H1 (cell line): ENCODE measurements around the gene TELO2. TPM values are rescaled to one million over a fixed set of nuclear protein-coding genes. Genes with fewer than 3 reads are reported as not detected.

Experiments used
- CTCF ChIA-PET: fragments of 300-600 bp; sonication (Branson Sonifier 250); formaldehyde crosslinking; loops from one replicate; lab custom pipeline; 2021; ENCODE audit not compliant: partially characterized antibody; lab: Charles Lee
- POLR2A ChIA-PET: fragments of 300-600 bp; sonication (Branson Sonifier 250); formaldehyde crosslinking; loops from one replicate; lab custom pipeline; 2021; ENCODE audit warnings: inconsistent platforms; ENCODE audit not compliant: partially characterized antibody; lab: Charles Lee
- DNase-seq, 2 experiments: peaks; one replicate each; pipeline versions ENCODE4 v3.0.0 to v3.0.0-alpha.2; 2010 to 2022; ENCODE audit warnings: low spot score in 2 of 2, low read depth in 1 of 2, mixed read lengths in 1 of 2
- FAIRE-seq: peaks from 2 replicates; lab custom pipeline; 2011; peaks lifted over from hg19 to GRCh38; lab: Jason Lieb, UNC
- H2AFZ ChIP-seq: 2 replicates; pipeline ENCODE4 v1.8.1; 2012; ENCODE audit warnings: low read length, inconsistent platforms
- H2AK5ac ChIP-seq: 2 replicates; pipeline ENCODE4 v1.6.1; 2013; ENCODE audit warnings: low read depth, low read length
- H2BK120ac ChIP-seq: replicated peaks from 2 replicates; pipeline ENCODE3; 2013; ENCODE audit warnings: low read depth, low read length, inconsistent platforms
- H2BK12ac ChIP-seq: 2 replicates; pipeline ENCODE4 v1.6.1; 2013; ENCODE audit warnings: low read depth, low read length
- H2BK15ac ChIP-seq: 2 replicates; pipeline ENCODE4 v1.6.1; 2013; ENCODE audit warnings: low read length
- H2BK20ac ChIP-seq: 2 replicates; pipeline ENCODE4 v1.6.1; 2013; ENCODE audit warnings: low read length
- H2BK5ac ChIP-seq: 2 replicates; pipeline ENCODE4 v1.6.1; 2013; ENCODE audit warnings: low read depth, low read length
- H3K14ac ChIP-seq: 2 replicates; pipeline ENCODE4 v1.6.1; 2013; ENCODE audit warnings: inconsistent platforms; ENCODE audit not compliant: insufficient read length
- H3K18ac ChIP-seq: 2 replicates; pipeline ENCODE4 v1.6.1; 2013; ENCODE audit warnings: low read length; ENCODE audit errors: extremely low read depth
- H3K23ac ChIP-seq: 2 replicates; pipeline ENCODE4 v1.6.1; 2013; ENCODE audit warnings: inconsistent platforms; ENCODE audit not compliant: insufficient read length
- H3K23me2 ChIP-seq: 2 replicates; pipeline ENCODE4 v1.6.1; 2013; ENCODE audit warnings: low read depth, low read length
- H3K27ac ChIP-seq: 2 replicates; pipeline ENCODE4 v1.6.1; 2011; ENCODE audit warnings: low read depth, low read length, inconsistent platforms
- H3K27me3 ChIP-seq, 4 experiments: replicated peaks in 1 of 4; 1 replicate in 1 of 4; 2 replicates in 3 of 4; pipeline versions ENCODE4 v1.6.1 to v1.8.1; 2011 to 2013; ENCODE audit warnings: low read length in 3 of 4, mild to moderate bottlenecking in 3 of 4, inconsistent platforms in 2 of 4, mixed read lengths in 2 of 4, moderate library complexity in 1 of 4; ENCODE audit not compliant: control insufficient read depth in 3 of 4, insufficient read depth in 3 of 4; ENCODE audit errors: extremely low read depth in 1 of 4
- H3K36me3 ChIP-seq, 4 experiments: 2 replicates each; pipeline versions ENCODE4 v1.6.1 to v1.8.1; 2011 to 2013; ENCODE audit warnings: mild to moderate bottlenecking in 4 of 4, low read length in 3 of 4, moderate library complexity in 2 of 4, control low read depth in 1 of 4, inconsistent platforms in 1 of 4; ENCODE audit not compliant: insufficient read depth in 4 of 4, control insufficient read depth in 2 of 4
- H3K4ac ChIP-seq: replicated peaks from 2 replicates; pipeline ENCODE3; 2013; ENCODE audit warnings: low read length, low read depth, mixed read lengths, inconsistent platforms; ENCODE audit not compliant: insufficient read length
- H3K4me1 ChIP-seq, 4 experiments: replicated peaks in 1 of 4; 1 replicate in 1 of 4; 2 replicates in 3 of 4; pipeline versions ENCODE4 v1.6.1 to v1.8.1; 2011 to 2013; ENCODE audit warnings: low read length in 3 of 4, inconsistent platforms in 2 of 4, mixed read lengths in 1 of 4; ENCODE audit not compliant: insufficient read depth in 4 of 4, control insufficient read depth in 3 of 4
- H3K4me2 ChIP-seq, 2 experiments: 2 replicates each; pipeline versions ENCODE4 v1.6.1 to v1.8.1; 2011 to 2013; ENCODE audit warnings: low read depth in 2 of 2, low read length in 2 of 2, control low read depth in 1 of 2, inconsistent platforms in 1 of 2, mild to moderate bottlenecking in 1 of 2; ENCODE audit not compliant: insufficient read depth in 1 of 2
- H3K4me3 ChIP-seq, 4 experiments: fragments of 200-600, 300-600 bp in 1 of 4; sonication (generic), shearing (Covaris generic), sonication (Bioruptor Twin) in 1 of 4; 2 replicates each; pipeline versions ENCODE4 v1.5.1 to v1.8.1; 2011 to 2016; ENCODE audit warnings: low read length in 4 of 4, low read depth in 3 of 4, control low read depth in 2 of 4, inconsistent platforms in 2 of 4, mild to moderate bottlenecking in 2 of 4, mixed read lengths in 1 of 4, moderate library complexity in 1 of 4; ENCODE audit not compliant: insufficient read depth in 2 of 4; ENCODE audit errors: extremely low read depth in 1 of 4
- H3K56ac ChIP-seq: replicated peaks from 2 replicates; pipeline ENCODE3; 2013; ENCODE audit warnings: low read depth, mild to moderate bottlenecking, mixed read lengths, low read length, inconsistent platforms; ENCODE audit not compliant: insufficient read length
- H3K79me1 ChIP-seq: 2 replicates; pipeline ENCODE4 v1.6.1; 2013; ENCODE audit warnings: low read depth, low read length, control low read depth
- H3K79me2 ChIP-seq, 2 experiments: 2 replicates each; pipeline versions ENCODE4 v1.6.1 to v1.8.1; 2012 to 2013; ENCODE audit warnings: low read length in 2 of 2, mild to moderate bottlenecking in 2 of 2, inconsistent platforms in 1 of 2; ENCODE audit not compliant: insufficient read depth in 2 of 2, control insufficient read depth in 1 of 2
- H3K9ac ChIP-seq, 4 experiments: replicated peaks in 1 of 4; 1 replicate in 1 of 4; 2 replicates in 3 of 4; pipeline versions ENCODE4 v1.6.1 to v1.8.1; 2011 to 2013; ENCODE audit warnings: low read depth in 3 of 4, low read length in 3 of 4, control low read depth in 2 of 4, mild to moderate bottlenecking in 2 of 4, moderate library complexity in 2 of 4, inconsistent platforms in 1 of 4; ENCODE audit errors: extremely low read depth in 1 of 4
- H3K9me3 ChIP-seq, 2 experiments: 2 replicates each; pipeline versions ENCODE4 v1.6.1 to v1.8.1; 2012 to 2013; ENCODE audit warnings: mild to moderate bottlenecking in 2 of 2, moderate library complexity in 2 of 2, control low read depth in 1 of 2, inconsistent platforms in 1 of 2, low read depth in 1 of 2, low read length in 1 of 2, mixed read lengths in 1 of 2; ENCODE audit not compliant: insufficient read depth in 2 of 2
- H4K20me1 ChIP-seq, 2 experiments: replicated peaks in 1 of 2; 2 replicates each; pipeline versions ENCODE3 to v1.8.1; 2011 to 2013; ENCODE audit warnings: inconsistent platforms in 2 of 2, low read length in 2 of 2, mild to moderate bottlenecking in 1 of 2; ENCODE audit not compliant: insufficient read depth in 2 of 2, control insufficient read depth in 1 of 2
- H4K5ac ChIP-seq: 2 replicates; pipeline ENCODE4 v1.6.1; 2013; ENCODE audit warnings: low read length, low read depth, mixed read lengths, inconsistent platforms; ENCODE audit not compliant: insufficient read length
- H4K8ac ChIP-seq: 2 replicates; pipeline ENCODE4 v1.8.0; 2013; ENCODE audit warnings: mild to moderate bottlenecking, moderate library complexity, low read length, inconsistent platforms; ENCODE audit not compliant: insufficient read depth; ENCODE audit errors: extremely low read depth
- H4K91ac ChIP-seq: replicated peaks from 2 replicates; pipeline ENCODE3; 2013; ENCODE audit warnings: low read length, mixed read lengths, inconsistent platforms; ENCODE audit not compliant: insufficient read length
- BACH1 ChIP-seq: IDR thresholded peaks from 2 replicates; pipeline ENCODE4 v1.6.1; 2012; ENCODE audit warnings: low read length, improper control_type of control experiment
- GABPA ChIP-seq: IDR thresholded peaks from 2 replicates; pipeline ENCODE4 v1.6.1; 2011; ENCODE audit warnings: mild to moderate bottlenecking, low read length, moderate library complexity, borderline replicate concordance; ENCODE audit not compliant: insufficient read depth
- JUND ChIP-seq: IDR thresholded peaks from 2 replicates; pipeline ENCODE4 v1.6.1; 2011; ENCODE audit warnings: mild to moderate bottlenecking, improper control_type of control experiment, low read length
- PHF8 ChIP-seq: fragments of 200-600 bp; sonication (generic); conservative IDR thresholded peaks from 2 replicates; pipeline ENCODE4 v1.7.1; 2012; ENCODE audit warnings: low read depth, mild to moderate bottlenecking, inconsistent platforms, low read length, moderate library complexity
- RFX5 ChIP-seq: IDR thresholded peaks from 2 replicates; pipeline ENCODE4 v1.6.1; 2011; ENCODE audit warnings: low read depth, low read length, improper control_type of control experiment, borderline replicate concordance
- SP1 ChIP-seq: IDR thresholded peaks from 2 replicates; pipeline ENCODE4 v1.6.1; 2011; ENCODE audit warnings: low read depth, low read length
- SP2 ChIP-seq: IDR thresholded peaks from 2 replicates; pipeline ENCODE4 v1.6.1; 2012; ENCODE audit warnings: mild to moderate bottlenecking, low read length, inconsistent platforms
- TBP ChIP-seq: IDR thresholded peaks from 2 replicates; pipeline ENCODE4 v1.6.1; 2011; ENCODE audit warnings: low read depth, low read length, improper control_type of control experiment
- TCF12 ChIP-seq: IDR thresholded peaks from 2 replicates; pipeline ENCODE4 v1.6.1; 2011; ENCODE audit warnings: low read depth, mild to moderate bottlenecking, low read length
- WGBS, 2 experiments: shearing (Covaris generic) in 1 of 2; methylation state at CpG; one replicate each; pipeline versions ENCODE4 v1.1.6 to v1.1.7; 2013 to 2015; ENCODE audit warnings: low lambda C conversion rate in 2 of 2, mixed read lengths in 2 of 2, inconsistent platforms in 1 of 2, low coverage in 1 of 2, missing lambda C conversion rate in 1 of 2; ENCODE audit not compliant: insufficient replicate concordance in 2 of 2, insufficient coverage in 1 of 2, insufficient read length in 1 of 2; ENCODE audit errors: extremely low coverage in 1 of 2, missing lambda C conversion rate in 1 of 2; 5-methylcytosine and 5-hydroxymethylcytosine counted together
- polyA plus RNA-seq, 7 experiments: library from polyadenylated mRNA; depleted of rRNA in 3 of 7; stranded (reverse) in 5 of 7; unstranded in 2 of 7; fragments of >200 nt in 5 of 7; fragments of 200-250 nt in 2 of 7; gene quantifications; 1 replicate in 5 of 7; 2 replicates in 1 of 7; 4 replicates in 1 of 7; pipeline versions ENCODE4 v1.2.1 to v1.2.3, GENCODE V29; 2011 to 2013; ENCODE audit warnings: missing spikeins in 2 of 7, mixed read lengths in 2 of 7
- total RNA-seq: library from RNA; stranded (reverse); fragmentation: NEBNext Ultra II Directional; extraction: Animal tissue kit (Norgen Biotek cat#: 25700); gene quantifications from 2 replicates; pipeline ENCODE4 v1.2.1, GENCODE V29; 2021
- TF ChIP-seq, protein P1 (sequence below), 3 experiments: IDR thresholded peaks; 1 replicate in 2 of 3; 2 replicates in 1 of 3; pipeline versions ENCODE4 v1.5.1 to v1.6.1; 2011; ENCODE audit warnings: low read length in 3 of 3, mild to moderate bottlenecking in 3 of 3, inconsistent platforms in 2 of 3, low read depth in 1 of 3, moderate library complexity in 1 of 3; ENCODE audit not compliant: insufficient read depth in 1 of 3; ENCODE audit errors: control extremely low read depth in 1 of 3

The TELO2 gene
- total and polyA plus RNA-seq, 2 of the 8 experiments (the other 6 are each of a cell fraction or from before 2014, with no cell fraction given): 39.3 to 64.8 TPM

DNA sequence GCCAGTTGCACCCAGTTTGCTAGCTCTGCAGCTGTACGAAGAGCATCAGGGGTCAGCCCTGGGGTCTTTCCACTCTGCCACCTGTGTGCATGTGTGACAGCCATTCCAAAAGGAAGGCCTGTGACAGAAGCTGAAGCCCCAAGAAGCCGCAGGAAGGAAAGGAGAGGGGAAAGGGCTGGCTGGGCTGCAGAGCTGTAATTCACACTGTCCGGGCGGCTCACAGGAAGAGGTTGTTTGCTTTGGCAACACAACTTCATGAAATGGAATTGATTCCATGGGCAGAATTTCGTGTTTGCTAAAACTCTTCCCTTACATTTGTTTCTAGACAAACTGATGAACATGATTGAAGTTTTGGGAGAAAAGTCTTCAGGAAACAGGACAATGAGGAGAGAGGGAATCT, 55.1 kb downstream of the TELO2 start:
- H3K27ac ChIP-seq: no peak overlapping the region
- CTCF ChIA-PET: interaction anchor here (1.0 to 2.5 kb wide), 2 partner anchors 9 to 119 kb away, joined by 5 to 12 read pairs; no protein-coding TSS in a partner anchor
- no peak overlapping the region for H3K23ac ChIP-seq

More for the DNA sequence above, 55.1 kb downstream of the TELO2 start:
- no peak overlapping the region for H3K4me2 ChIP-seq
- no peak overlapping the region for H2BK20ac ChIP-seq
- peaks cover 2% of the 10 kb centered on the region in 2 experiments for H4K20me1 ChIP-seq
- no peak for FAIRE-seq
- H3K36me3 ChIP-seq: peaks cover 0 to 3% (median 0%) of the 10 kb centered on the region in 4 experiments; a peak in 1 of 8 replicates
- no peak overlapping the region for H3K18ac ChIP-seq
- H3K4me3 ChIP-seq: no peak overlapping the region
- TF ChIP-seq, protein P1, sequence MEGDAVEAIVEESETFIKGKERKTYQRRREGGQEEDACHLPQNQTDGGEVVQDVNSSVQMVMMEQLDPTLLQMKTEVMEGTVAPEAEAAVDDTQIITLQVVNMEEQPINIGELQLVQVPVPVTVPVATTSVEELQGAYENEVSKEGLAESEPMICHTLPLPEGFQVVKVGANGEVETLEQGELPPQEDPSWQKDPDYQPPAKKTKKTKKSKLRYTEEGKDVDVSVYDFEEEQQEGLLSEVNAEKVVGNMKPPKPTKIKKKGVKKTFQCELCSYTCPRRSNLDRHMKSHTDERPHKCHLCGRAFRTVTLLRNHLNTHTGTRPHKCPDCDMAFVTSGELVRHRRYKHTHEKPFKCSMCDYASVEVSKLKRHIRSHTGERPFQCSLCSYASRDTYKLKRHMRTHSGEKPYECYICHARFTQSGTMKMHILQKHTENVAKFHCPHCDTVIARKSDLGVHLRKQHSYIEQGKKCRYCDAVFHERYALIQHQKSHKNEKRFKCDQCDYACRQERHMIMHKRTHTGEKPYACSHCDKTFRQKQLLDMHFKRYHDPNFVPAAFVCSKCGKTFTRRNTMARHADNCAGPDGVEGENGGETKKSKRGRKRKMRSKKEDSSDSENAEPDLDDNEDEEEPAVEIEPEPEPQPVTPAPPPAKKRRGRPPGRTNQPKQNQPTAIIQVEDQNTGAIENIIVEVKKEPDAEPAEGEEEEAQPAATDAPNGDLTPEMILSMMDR (IDR thresholded peaks at IDR 0.05; ENCODE audit: control extremely low read depth in 1 of 3, insufficient read depth in 1 of 3, low read depth in 1 of 3, low read length in 3 of 3): no peak
- TF ChIP-seq GABPA (no peak), TCF12 (no peak), PHF8 (no peak), SP2 (no peak), BACH1 (no peak), RFX5 (no peak), TBP (no peak), SP1 (no peak), JUND (no peak)
- no peak overlapping the region for H4K91ac ChIP-seq
- 81% methylated on average over 5 of the region's 5 CpGs; no CpG with 5 or more reads in 1 of the 2 experiments for WGBS, 2 experiments
- no peak overlapping the region for H3K9ac ChIP-seq
- H3K56ac ChIP-seq: no peak overlapping the region
- H4K5ac ChIP-seq: no peak overlapping the region
- no peaks in the 10 kb centered on the region for H3K23me2 ChIP-seq
- no peaks in the 10 kb centered on the region for H3K4me1 ChIP-seq
- H3K4ac ChIP-seq: no peak overlapping the region
- peak overlapping the region; percentile 51; the same call in 1 of the 2 replicates for H4K8ac ChIP-seq
- no peak overlapping the region for H3K14ac ChIP-seq
- no peak overlapping the region for H2BK15ac ChIP-seq
- POLR2A ChIA-PET: interaction anchor here (1.3 to 1.9 kb wide), 2 partner anchors 9 to 14 kb away, joined by 4 read pairs; partner anchors contain the start of gene TMEM204
- H2AFZ ChIP-seq: no peak overlapping the region
- H2BK120ac ChIP-seq: no peak overlapping the region
- H2BK12ac ChIP-seq: no peak overlapping the region
- no peak overlapping the region for H2BK5ac ChIP-seq
- no peaks in the 10 kb centered on the region for H3K27me3 ChIP-seq
- no peaks in the 10 kb centered on the region; the same call in 1 of the 2 replicates for H3K79me1 ChIP-seq
- H3K79me2 ChIP-seq: no peaks in the 10 kb centered on the region
- no peak for DNase-seq
- H3K9me3 ChIP-seq: no peaks in the 10 kb centered on the region
- H2AK5ac ChIP-seq: no peak overlapping the region
